D341Med (cell line): ENCODE results near the gene PHF11.
"Not testable (repeated sequence)": the region's sequence is repeated elsewhere in the genome, so short reads cannot be mapped to it uniquely, and the experiment has no call there.

Source experiments
- DNase-seq: peaks from one replicate; pipeline ENCODE4 v3.0.0; 2012; ENCODE audit warnings: low spot score

PHF11 gene

DNA sequence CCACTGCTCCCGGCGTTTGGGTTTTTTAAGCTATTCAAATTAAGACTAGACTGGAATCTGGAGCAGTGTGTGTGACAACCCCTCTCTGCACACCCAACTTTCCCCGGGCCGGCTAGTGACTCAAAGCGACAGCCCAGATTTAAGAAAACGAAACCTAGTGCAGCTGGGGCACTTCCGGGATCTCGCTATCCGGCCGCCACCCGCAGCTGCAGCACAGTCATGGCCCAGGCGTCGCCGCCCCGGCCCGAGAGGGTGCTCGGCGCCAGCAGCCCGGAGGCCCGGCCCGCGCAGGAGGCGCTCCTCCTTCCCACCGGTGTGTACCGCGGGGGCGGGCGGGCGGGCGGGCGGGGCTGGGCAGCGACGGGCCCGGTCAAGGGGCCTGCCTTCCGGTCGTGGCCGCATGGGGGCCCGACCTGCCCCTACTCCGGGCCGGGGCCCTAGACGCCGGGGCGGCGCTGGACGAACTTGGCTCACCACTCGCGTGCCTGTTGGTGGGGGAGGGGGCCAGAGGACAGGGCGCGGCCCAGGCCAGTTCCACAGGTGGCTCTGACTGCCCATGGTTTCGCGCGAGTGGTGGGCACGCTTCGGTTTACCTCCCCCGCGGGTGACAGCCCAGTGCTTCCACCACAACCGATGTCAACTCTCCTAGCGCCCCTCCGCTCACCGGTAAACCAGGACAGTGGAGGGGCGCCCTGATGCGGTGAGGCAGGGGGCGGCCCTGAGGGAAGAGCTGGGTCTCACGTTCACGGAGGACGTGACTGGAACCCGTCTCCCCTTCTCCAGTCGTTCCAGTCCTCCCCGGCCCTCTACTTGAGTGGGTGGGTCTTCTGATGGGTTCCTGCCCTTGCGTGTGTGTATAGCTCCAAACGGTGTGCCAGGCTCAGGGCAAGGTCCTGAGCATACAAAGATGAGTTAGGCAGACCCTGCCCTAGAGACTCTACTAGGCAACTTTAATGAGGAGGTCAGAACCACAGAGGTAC lies at the start of gene PHF11:
TSS of gene PHF11 (plus strand) at position 171 of the 980 bp plus-strand sequence. CDS start at position 220, 49 bp downstream.
- peak; percentile 27 for DNase-seq

DNA sequence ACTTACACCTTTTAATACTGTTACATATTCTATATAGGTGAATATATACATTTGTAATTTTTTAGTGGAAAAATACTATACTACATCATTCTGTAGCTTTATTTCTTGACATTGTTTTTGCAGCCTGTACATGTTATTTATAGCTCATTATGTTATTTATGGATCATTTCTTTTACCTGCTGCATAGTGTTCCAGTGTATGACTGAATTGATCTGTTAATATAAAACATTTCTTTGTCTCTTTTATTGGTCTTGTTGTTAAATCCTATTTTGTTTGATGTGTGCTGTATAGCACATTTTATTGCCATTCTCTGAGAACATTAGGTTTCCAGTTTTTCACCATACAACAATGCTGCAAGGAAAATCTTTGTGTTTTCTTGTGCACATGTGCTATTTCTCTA lies 49.3 kb upstream of the PHF11 start:
- no peak for DNase-seq

DNA sequence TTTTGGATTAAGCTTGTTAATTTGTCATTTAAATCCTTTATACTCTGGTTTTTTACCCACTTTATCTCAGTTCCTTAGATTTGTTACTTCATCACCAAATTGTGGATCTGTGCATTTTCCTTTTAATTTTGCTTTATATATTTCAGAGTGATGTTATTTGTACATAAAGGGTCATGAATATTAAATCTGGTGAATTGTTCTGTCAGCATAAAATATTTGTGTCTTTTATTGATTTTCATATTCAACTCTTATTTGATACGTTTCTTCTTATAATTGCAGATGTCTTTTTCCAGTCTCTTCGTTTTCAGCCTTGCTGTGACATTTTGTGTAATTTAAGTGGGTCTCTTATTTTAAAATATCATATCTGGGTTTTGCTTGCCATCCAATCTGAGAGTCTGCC lies 47.0 kb upstream of the PHF11 start:
- DNase-seq = no peak

DNA sequence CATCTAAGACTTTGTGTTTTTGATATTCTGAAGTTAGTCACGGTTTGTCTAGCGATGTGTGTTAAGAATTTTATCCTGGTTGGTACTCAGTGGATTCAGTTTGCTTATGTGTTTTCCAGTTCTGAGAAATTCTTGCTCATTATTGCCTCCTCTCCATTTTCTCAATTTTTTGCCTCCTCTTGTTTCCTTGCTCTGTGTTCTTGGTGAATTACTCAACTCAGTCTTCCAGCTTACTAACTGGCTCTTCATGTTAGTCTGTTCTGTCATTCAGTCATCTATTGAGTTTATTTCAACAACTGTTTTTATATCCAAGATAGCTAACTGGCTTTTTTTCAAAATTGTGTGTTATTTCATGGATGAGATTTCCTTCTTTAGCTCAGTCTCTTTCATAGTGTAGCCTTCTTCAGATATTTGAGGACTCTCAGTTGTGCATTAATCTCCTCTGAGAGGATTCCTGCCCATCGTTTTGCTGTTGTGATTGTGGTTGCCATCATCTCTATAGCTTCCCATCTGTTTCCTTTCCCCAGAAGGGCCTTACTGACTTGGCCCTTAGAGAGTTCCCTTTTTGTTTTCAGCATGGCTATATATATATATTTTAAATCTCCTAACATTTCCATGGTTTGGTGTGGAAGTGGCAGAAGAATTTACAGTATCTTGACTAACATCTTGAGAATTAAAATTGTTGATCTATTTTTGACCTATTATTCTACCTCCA lies 45.5 kb upstream of the PHF11 start:
- no peak for DNase-seq

DNA sequence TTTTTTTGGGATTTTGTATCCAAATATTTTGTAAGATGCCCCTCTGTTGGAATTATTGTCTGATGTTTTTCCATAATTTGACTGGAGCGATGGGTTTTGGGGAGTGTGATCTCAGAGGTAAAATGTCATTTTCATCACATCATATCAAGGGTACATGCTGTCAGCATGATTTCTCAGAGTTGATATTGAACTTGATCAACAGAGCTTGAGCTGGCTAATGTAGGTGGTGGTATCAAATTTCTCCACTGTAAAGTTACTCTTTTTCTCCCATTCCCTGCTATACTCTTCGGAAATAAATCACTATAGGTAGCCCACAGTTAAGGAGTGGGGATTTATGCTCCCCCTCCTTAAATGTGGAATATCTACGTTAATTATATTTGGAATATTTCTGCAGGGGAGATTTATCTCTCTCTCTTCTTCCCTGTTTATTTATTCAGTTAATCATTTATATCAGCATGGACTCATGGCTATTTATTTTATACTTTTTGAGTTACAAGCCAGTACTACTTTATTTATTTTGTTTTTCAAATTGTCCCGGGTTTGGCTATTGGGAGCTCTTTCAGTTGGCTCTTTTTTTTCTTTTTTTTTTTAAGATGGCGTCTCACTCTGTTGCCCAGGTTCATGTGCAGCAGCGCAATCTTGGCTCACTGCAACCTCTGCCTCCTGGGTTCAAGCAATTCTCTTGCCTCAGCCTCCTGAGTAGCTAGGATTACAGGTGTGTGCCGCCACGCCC lies 42.9 kb upstream of the PHF11 start:
- DNase-seq = no peak

DNA sequence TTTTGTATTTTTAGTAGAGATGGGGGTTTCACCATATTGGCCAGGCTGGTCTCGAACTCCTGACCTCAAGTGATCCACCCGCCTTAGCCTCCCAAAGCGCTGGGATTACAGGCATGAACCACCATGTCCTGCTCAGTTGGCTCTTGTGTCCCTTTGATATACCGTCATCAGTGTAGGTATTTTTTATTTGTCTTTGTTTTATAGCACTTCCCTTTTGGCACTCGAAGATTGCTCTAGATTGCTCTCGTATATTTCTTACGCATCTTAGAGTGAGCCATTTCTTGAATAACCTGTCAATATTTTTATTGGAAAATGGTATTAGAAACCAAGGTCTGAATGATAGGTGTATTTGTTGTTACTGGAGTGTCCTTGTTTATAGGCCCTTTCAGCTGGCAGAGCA lies 42.3 kb upstream of the PHF11 start:
- no peak for DNase-seq

DNA sequence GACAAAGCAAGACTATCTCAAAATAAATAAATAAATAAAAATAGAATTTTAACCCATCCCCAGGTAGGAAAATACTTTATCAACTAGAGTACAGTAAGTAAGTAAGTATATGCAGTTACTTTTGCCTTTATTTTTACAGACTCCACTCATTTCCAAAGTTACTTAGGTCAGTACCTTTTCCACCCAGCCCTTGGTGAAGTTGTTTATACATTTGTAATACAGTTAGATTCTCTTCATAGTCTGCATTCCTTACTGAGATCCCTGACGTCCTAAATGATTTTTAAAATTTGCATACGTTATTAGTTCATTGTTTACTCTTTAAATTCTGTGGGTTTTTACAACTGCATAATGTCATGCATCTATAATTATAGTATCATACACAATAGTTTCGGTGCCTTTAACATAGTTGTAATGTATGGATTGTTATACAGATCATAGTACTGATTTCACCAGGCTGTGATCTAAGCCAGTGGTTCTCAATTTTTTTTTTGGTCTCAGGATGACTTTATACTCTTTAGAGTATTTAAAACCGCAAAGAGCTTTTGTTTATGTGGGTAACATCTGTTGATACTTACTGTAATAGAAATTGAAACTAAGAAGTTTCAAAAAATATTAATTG lies 41.3 kb upstream of the PHF11 start:
- DNase-seq = no peak

DNA sequence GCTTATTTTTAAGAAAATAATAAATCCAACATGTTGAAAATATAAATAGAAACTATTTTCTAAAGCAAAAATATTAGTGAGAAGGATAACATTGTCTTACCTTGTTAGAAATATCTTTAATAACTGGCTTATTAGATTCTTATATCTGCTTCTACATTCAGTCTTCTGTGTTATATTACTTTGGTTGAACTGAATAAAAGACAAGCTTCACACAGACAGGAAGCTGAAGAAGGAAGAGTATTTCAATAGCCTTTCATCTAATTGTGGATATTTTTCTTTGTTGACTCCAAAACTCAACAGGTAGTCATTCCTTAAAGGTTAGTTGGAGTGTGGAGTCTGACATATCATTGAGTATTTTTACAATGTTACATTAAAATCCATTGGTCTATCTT lies 40.8 kb upstream of the PHF11 start:
- no peak for DNase-seq

DNA sequence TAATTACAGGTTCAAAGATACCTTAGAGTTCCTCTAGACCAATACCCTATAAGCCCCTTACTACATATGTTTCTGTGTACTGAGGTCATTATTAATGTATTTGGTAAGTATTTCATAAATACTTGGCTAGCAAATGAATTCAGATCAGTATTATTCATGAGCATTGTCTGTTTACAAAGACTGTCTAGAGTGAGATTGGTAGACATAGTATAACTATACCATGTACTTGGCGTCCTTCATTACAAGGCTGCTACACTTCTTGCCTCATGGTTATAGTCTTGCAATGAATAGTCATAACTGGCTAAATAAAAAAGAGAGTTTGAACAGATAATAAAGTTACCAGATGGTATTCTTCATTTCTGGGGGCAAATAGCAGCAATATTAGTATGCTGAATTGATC lies 39.6 kb upstream of the PHF11 start:
- no peak for DNase-seq

DNA sequence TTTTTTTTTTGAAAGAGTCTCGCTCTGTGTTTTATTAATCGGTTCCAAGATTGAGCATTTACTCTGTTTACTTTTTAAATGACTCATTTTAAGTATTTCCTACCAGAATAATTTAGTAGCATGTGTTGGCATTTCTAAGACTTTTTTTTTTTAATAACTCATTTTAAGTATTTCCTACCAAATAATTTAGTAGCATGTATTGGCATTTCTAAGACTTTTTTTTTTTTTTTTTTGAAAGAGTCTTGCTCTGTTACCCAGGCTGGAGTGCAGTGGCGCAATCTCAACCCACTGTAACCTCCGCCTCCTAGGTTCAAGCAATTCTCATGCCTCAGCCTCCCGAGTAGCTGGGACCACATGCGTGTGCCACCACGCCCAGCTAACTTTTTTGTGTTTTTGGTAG lies 38.5 kb upstream of the PHF11 start:
- DNase-seq = no peak

DNA sequence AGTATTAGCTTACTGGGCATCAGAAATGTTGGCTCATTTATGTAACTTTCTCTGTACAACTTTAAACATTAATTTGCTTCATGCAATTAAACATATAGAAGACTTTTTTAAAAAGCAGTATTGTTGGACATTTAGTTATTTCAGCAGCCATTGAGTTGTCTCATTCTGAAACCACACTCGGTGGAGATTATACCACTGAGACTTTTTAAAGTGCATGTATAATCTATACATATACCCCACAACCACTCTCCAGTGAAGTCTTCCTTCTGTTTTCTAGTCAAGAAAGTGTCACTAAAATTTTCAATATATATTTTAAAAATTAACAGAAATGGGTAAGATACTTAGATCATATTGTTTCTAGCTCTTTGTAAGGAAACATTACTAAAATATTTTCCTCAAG lies 36.2 kb upstream of the PHF11 start:
- no peak for DNase-seq

DNA sequence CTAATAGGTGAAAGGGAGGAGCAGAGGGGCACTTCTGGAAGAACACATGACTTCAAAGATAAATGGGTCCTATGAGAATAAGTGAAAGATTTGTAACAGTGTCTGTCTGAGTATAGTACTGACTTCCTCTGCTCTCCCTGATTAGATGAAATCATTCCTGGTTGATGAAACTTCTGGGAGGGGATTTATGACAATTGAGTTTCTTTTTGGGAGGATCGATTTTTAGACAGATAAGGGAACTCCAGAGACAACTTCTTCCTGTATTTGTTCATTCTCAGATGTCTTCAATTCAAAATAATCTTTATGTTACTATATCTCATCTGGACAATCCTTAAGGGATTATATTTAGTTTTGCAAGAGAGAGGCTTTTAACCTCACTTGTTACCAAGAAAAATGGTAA lies 31.7 kb upstream of the PHF11 start:
- no peak for DNase-seq

DNA sequence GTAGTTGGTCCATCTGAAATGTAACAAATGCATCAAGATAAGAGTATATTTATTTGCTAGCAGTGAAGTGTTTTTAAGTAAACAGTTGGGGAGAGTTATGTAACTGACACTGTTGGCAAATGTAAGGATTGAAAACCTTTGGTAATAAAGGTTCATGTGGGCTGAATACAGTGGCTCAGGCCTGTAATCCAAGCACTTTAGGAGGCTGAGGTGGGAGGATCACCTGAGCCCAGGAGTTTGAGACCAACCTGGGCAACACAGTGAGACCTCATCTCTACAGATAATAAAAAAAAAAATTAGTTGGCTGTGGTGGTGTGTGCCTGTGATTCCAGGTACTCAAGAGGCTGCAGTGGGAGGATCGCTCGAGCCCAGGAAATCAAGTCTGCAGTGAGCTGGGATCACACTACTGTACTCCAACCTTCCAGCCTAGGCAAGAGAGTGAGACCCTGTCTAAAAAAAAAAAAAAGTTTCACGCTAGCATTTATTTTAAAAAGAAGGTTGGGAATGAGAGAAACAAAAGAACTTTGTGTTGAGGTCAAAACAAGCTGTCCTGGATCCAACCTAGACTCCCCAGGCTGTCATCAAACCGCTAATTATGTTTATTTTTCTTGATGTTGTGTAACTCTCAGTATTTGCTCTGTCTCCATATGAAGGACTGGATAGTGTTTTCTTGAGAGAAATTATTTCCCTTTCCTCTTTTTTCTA lies 31.0 kb upstream of the PHF11 start:
- no peak for DNase-seq

DNA sequence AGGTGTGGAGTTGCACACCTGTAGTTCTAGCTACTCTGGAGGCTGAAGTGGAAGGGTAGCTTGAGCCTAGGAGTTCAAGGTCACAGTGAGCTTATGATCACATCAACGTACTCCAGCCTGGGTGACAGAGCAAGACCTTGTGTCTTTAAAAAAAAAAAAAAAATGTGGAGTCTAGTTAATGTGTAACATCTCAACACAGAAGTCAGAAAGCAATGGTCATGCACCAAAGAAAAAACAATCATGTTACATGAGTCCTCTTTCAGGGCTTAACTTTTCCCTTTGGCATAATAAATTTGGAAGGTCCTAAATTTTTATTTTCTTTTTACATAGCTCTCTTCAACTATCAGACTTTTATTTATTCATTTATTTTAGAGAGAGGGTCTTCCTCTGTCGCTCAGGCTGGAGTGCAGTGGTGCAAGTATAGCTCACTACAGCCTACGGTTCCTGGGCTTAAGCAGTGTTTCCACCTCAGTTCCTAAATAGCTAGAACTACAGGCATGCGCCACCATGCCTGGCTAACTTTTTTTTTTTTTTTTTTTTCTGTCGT lies 29.4 kb upstream of the PHF11 start:
- DNase-seq = no peak

DNA sequence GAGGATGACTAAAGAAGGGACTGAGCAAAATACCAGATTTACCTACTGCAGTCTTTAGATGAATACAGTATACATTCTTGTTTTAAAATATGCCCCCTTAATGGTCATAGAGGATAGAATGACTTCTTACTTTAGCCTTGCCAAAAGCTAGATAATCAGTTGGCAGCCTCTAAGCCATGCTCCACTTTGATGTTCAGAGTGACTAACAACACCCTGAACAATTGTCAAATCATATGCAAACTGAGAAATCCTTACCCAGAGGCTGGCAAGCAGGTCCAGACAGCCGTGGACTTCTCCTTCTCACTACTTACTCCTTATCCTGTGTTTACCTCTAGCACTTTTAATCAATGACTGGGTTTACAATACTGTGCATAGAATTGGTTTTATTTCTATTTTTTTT lies 23.6 kb upstream of the PHF11 start:
- DNase-seq = no peak

DNA sequence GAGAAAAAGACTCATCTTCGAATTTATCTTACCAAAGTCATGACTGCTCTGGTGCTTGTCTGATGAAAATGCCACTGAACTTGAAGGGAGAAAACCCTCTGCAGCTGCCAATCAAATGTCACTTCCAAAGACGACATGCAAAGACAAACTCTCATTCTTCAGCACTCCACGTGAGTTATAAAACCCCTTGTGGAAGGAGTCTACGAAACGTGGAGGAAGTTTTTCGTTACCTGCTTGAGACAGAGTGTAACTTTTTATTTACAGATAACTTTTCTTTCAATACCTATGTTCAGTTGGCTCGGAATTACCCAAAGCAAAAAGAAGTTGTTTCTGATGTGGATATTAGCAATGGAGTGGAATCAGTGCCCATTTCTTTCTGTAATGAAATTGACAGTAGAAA lies 19.2 kb upstream of the PHF11 start:
- DNase-seq = no peak

DNA sequence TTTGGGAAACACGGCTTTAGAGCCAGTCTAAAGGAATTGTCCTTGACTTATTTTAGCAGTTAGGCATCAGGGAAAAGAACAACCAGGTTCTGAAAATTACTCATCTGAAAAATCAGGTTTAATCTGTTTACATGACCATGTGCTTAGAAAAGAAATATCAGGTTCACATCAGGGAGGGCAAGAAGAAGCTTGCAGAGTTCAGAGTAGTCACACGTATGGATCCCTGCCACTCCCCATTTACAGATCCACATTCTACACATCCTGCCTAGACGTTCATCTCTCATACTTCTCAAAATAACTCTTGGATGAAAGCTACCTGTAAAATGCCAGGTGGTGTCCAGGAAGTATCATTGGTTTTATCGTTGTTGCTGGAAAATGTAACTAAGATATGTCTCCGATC lies 14.0 kb upstream of the PHF11 start:
- no peak for DNase-seq

DNA sequence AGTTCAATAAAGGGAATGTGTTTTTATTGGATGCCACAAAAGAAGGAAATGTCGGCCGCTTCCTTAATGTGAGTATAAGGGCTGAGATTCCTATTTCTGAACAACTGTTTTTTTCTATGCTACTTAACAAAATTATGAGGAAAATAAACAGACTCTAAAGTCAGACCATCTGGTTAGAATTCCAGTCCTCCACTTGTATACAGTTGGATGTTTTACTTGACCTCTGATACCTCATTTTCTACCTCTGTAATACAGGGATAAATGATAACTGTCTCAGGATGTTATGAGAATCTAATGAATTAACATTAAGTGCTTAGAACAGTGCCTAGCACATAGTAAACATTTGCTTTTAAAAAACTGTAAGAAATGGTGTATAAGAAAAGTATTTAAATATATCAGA lies 7.2 kb upstream of the PHF11 start:
- DNase-seq = no peak

DNA sequence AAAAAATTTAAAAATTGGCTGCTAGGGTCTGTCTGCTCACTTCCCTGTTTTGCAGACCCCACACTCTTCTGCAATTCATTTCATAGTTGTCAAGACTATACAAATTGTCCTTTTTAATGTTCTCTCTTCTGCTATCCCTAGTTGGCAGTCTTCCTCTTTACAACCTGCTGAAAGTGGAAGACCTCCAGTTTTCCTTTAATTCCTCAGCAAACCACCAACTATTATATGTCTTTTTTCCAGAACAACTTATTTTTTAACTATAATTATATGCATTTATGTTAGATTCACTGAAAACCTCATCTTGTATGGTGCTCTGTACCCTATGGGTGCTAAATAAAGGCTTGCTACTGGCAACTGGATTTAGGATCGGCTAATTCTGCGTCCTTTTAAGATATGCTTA lies 1.1 kb upstream of the PHF11 start:
- DNase-seq = no peak

DNA sequence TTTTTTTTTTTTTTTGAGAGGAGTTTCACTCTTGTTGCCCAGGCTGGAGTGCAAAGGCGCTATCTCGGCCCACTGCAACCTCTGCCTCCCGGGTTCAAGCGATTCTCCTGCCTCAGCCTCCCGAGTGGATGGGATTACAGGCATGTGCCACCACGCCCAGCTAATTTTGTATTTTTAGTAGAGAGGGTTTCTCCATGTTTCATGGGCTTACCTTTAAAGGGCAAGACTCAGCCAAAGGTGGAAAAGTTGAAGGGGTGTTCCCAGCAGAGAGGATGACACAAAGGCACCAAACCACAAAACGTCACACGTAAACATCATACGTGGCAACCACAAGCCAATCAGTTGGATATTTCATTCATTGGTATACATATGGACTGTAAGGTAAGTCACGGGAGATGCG lies 1.1 kb downstream of the PHF11 start:
- DNase-seq = not testable (repeated sequence)

DNA sequence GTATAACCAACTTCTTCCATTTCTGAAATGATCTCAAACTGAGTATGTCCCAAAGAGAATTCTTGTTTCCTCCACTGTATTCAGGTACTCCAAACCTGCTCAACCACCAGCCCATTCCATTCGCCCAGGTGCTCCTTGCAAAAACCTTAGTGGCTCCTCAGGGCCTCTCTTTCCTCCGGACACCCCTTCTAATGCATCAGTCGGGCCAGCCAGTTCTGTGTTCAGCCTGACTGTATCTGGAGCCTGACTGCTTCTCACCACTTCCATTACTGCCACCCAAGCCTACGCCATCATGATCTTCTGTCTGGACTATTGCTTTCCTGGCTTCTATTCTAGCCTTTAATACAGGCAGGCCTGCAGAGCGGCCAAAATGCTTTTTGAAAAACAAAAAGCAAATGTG lies 1.5 kb downstream of the PHF11 start:
- DNase-seq = no peak
